ENCODE results near the gene CACNA1H.

Gene CACNA1H

GRCh38 chr16:1210461-1210860, 57.6 kb downstream of the CACNA1H start:
- H3K36me3 ChIP-seq (ENCODE audit: control insufficient read depth, insufficient read depth, low read length): peaks cover 37% of the 10 kb centered on the region
- H3K4me3 ChIP-seq (ENCODE audit: low read depth, low read length): no peak overlapping the region
- H3K27me3 ChIP-seq (ENCODE audit: control insufficient read depth, insufficient read depth, low read length): no peaks in the 10 kb centered on the region
- no peaks in the 10 kb centered on the region for H3K9me3 ChIP-seq (ENCODE audit: control insufficient read depth, insufficient read depth, low read depth, low read length)
- no peaks in the 10 kb centered on the region for H3K4me1 ChIP-seq (ENCODE audit: control insufficient read depth, insufficient read depth, low read length)
- no peak overlapping the region for H3K27ac ChIP-seq (ENCODE audit: low read depth, low read length)
- H3K9ac ChIP-seq (ENCODE audit: low read length): no peak overlapping the region

- Histone ChIP-seq H3K9ac (ENCODE audit: low read length) (no peak overlapping the region), H3K27me3 (ENCODE audit: control insufficient read depth, insufficient read depth, low read length) (no peaks in the 10 kb centered on the region), H3K4me3 (ENCODE audit: low read depth, low read length) (no peak overlapping the region), H3K27ac (ENCODE audit: low read depth, low read length) (no peak overlapping the region), H3K9me3 (ENCODE audit: control insufficient read depth, insufficient read depth, low read depth, low read length) (no peaks in the 10 kb centered on the region), H3K4me1 (ENCODE audit: control insufficient read depth, insufficient read depth, low read length) (no peaks in the 10 kb centered on the region), H3K36me3 (ENCODE audit: control insufficient read depth, insufficient read depth, low read length) (peaks cover 45% of the 10 kb centered on the region)
Observed at GRCh38 chr16:1211451-1212268, 58.8 kb downstream of the CACNA1H start.

GRCh38 chr16:1212616-1213194, 59.8 kb downstream of the CACNA1H start:
- Histone ChIP-seq H3K27ac (ENCODE audit: low read depth, low read length) (no peak overlapping the region), H3K9ac (ENCODE audit: low read length) (no peak overlapping the region), H3K9me3 (ENCODE audit: control insufficient read depth, insufficient read depth, low read depth, low read length) (no peaks in the 10 kb centered on the region), H3K36me3 (ENCODE audit: control insufficient read depth, insufficient read depth, low read length) (peaks cover 45% of the 10 kb centered on the region), H3K27me3 (ENCODE audit: control insufficient read depth, insufficient read depth, low read length) (no peaks in the 10 kb centered on the region), H3K4me3 (ENCODE audit: low read depth, low read length) (no peak overlapping the region), H3K4me1 (ENCODE audit: control insufficient read depth, insufficient read depth, low read length) (no peaks in the 10 kb centered on the region)

DNA sequence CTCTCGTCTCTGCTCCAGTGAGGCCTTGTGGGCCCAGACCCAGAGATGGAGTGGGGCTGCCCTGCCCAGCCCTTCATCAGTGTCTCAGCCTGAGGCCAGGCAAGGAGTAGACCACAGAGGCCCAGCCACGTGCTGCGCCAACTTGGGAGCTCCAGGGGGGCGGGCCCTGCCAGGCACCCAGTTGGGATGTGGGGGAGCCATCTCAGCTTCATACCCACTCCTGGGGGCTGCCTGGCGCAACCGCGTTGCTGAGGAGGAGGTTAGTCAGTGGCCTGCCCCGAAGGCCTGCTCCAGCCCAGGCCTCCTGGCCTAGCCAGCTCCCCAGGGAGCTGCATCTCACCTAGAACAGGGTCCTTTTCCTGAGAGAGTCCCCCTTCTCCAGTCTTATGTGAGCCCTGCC, 60.3 kb downstream of the CACNA1H start:
- peaks cover 46% of the 10 kb centered on the region for H3K36me3 ChIP-seq (ENCODE audit: control insufficient read depth, insufficient read depth, low read length)
- H3K9ac ChIP-seq (ENCODE audit: low read length): no peak overlapping the region
- H3K9me3 ChIP-seq (ENCODE audit: control insufficient read depth, insufficient read depth, low read depth, low read length): no peaks in the 10 kb centered on the region
- H3K27me3 ChIP-seq (ENCODE audit: control insufficient read depth, insufficient read depth, low read length): no peaks in the 10 kb centered on the region
- no peaks in the 10 kb centered on the region for H3K4me1 ChIP-seq (ENCODE audit: control insufficient read depth, insufficient read depth, low read length)
- H3K4me3 ChIP-seq (ENCODE audit: low read depth, low read length): no peak overlapping the region
- no peak overlapping the region for H3K27ac ChIP-seq (ENCODE audit: low read depth, low read length)

GRCh38 chr16:1213796-1214372, 61.0 kb downstream of the CACNA1H start:
- H3K27ac ChIP-seq (ENCODE audit: low read depth, low read length): no peak overlapping the region
- no peak overlapping the region for H3K9ac ChIP-seq (ENCODE audit: low read length)
- H3K4me1 ChIP-seq (ENCODE audit: control insufficient read depth, insufficient read depth, low read length): no peaks in the 10 kb centered on the region
- no peaks in the 10 kb centered on the region for H3K9me3 ChIP-seq (ENCODE audit: control insufficient read depth, insufficient read depth, low read depth, low read length)
- no peak overlapping the region for H3K4me3 ChIP-seq (ENCODE audit: low read depth, low read length)
- H3K36me3 ChIP-seq (ENCODE audit: control insufficient read depth, insufficient read depth, low read length): peaks cover 43% of the 10 kb centered on the region
- H3K27me3 ChIP-seq (ENCODE audit: control insufficient read depth, insufficient read depth, low read length): no peaks in the 10 kb centered on the region

GRCh38 chr16:1214719-1215118, 61.8 kb downstream of the CACNA1H start:
- no peaks in the 10 kb centered on the region for H3K9me3 ChIP-seq (ENCODE audit: control insufficient read depth, insufficient read depth, low read depth, low read length)
- no peaks in the 10 kb centered on the region for H3K4me1 ChIP-seq (ENCODE audit: control insufficient read depth, insufficient read depth, low read length)
- H3K9ac ChIP-seq (ENCODE audit: low read length): no peak overlapping the region
- no peak overlapping the region for H3K4me3 ChIP-seq (ENCODE audit: low read depth, low read length)
- H3K27ac ChIP-seq (ENCODE audit: low read depth, low read length): no peak overlapping the region
- H3K36me3 ChIP-seq (ENCODE audit: control insufficient read depth, insufficient read depth, low read length): peaks cover 50% of the 10 kb centered on the region
- no peaks in the 10 kb centered on the region for H3K27me3 ChIP-seq (ENCODE audit: control insufficient read depth, insufficient read depth, low read length)

DNA sequence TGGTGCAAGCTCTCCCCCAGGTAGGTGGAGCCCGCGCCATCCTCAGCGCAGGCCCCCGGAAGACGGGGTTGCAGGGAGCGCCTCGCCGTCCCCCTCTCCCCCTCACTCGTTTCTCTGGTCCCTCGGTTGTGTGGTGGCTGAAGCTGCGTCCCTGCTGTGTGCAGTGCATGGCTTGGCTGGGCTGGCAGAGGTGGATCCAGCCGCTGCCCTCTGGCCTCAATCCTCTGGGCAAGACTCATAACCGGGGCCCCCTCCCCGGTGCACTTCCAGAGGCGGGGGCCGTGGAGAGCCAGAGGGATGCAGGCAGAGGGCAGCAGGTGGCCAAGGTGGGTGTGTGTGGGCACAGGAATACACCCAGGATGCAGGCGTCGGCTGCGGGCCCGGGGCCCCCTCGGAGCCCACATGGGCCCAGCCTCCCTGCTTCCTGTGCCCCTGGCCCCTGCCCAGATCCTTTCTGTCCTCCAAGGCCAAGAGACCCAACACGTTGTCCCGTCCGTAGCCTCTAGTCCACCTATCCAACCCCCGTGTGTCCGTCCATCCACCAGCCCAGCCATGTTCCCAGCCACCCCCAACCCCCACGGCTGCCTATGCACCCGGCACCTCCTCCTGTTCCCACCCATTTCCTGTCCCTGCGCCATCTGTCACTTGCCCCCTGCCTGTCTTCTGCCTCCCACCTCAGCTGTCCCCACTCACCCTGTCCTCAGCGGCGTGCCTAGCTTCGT, 62.8 kb downstream of the CACNA1H start:
- Histone ChIP-seq H3K9ac (ENCODE audit: low read length) (no peak overlapping the region), H3K9me3 (ENCODE audit: control insufficient read depth, insufficient read depth, low read depth, low read length) (no peaks in the 10 kb centered on the region), H3K36me3 (ENCODE audit: control insufficient read depth, insufficient read depth, low read length) (peaks cover 46% of the 10 kb centered on the region), H3K27me3 (ENCODE audit: control insufficient read depth, insufficient read depth, low read length) (no peaks in the 10 kb centered on the region), H3K4me3 (ENCODE audit: low read depth, low read length) (no peak overlapping the region), H3K27ac (ENCODE audit: low read depth, low read length) (no peak overlapping the region), H3K4me1 (ENCODE audit: control insufficient read depth, insufficient read depth, low read length) (no peaks in the 10 kb centered on the region)

DNA sequence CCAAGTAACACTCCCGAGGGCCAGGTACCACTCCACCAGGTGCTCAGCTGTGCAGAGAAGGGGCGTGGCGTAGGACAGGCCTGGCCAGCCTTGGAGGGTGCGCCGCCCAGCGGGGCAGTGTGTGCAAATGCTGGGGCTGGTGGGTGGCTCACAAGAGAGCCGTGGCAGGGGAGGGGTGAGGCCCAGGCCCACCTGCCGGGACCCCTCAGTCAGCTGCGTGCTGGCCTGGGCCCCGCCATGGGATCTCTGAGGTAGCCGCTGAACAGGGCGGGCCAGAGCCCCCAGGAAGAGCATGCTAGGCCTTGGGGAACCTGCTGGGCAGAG, 63.4 kb downstream of the CACNA1H start:
- Histone ChIP-seq H3K4me1 (ENCODE audit: control insufficient read depth, insufficient read depth, low read length) (no peaks in the 10 kb centered on the region), H3K36me3 (ENCODE audit: control insufficient read depth, insufficient read depth, low read length) (peaks cover 40% of the 10 kb centered on the region), H3K9ac (ENCODE audit: low read length) (no peak overlapping the region)

DNA sequence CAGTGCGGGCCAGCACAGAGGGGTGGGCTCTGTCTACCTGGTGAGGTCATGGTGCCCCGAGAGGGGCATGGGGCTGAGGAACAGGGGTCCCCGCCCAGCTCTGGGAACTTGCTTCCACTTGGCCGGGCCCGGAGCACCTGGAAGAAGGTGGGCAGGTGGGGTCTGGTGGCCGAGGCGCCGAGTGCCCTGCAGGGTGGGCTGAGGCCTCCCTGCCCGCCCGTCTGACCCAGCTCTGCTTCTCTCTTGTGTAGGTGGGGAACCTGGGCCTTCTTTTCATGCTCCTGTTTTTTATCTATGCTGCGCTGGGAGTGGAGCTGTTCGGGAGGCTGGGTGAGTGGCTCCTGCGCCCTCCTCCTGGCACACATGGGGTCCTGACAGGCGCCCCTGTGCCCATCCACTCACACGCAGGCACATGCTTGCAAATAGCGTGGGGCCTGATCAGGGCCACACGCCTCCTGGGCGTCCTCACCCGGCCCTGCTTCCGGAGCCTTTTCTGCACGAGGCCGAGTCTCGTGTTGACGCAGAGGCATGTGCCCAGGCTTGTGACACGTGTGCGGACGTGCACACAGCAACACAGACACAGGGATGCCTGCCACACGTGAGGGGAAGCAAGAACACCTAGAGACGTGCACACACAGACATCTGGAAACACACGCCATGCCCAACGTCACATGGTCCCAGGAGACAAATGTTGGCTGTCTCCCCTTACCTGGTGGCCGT, 63.9 kb downstream of the CACNA1H start:
- Histone ChIP-seq H3K9ac (ENCODE audit: low read length) (no peak overlapping the region), H3K36me3 (ENCODE audit: control insufficient read depth, insufficient read depth, low read length) (peaks cover 37% of the 10 kb centered on the region), H3K9me3 (ENCODE audit: control insufficient read depth, insufficient read depth, low read depth, low read length) (no peaks in the 10 kb centered on the region), H3K27ac (ENCODE audit: low read depth, low read length) (no peak overlapping the region), H3K4me3 (ENCODE audit: low read depth, low read length) (no peak overlapping the region), H3K4me1 (ENCODE audit: control insufficient read depth, insufficient read depth, low read length) (no peaks in the 10 kb centered on the region), H3K27me3 (ENCODE audit: control insufficient read depth, insufficient read depth, low read length) (no peaks in the 10 kb centered on the region)

More for the DNA sequence above, 63.4 kb downstream of the CACNA1H start:
- H3K27me3 ChIP-seq (ENCODE audit: control insufficient read depth, insufficient read depth, low read length): no peaks in the 10 kb centered on the region
- H3K4me3 ChIP-seq (ENCODE audit: low read depth, low read length): no peak overlapping the region
- no peaks in the 10 kb centered on the region for H3K9me3 ChIP-seq (ENCODE audit: control insufficient read depth, insufficient read depth, low read depth, low read length)
- H3K27ac ChIP-seq (ENCODE audit: low read depth, low read length): no peak overlapping the region

DNA sequence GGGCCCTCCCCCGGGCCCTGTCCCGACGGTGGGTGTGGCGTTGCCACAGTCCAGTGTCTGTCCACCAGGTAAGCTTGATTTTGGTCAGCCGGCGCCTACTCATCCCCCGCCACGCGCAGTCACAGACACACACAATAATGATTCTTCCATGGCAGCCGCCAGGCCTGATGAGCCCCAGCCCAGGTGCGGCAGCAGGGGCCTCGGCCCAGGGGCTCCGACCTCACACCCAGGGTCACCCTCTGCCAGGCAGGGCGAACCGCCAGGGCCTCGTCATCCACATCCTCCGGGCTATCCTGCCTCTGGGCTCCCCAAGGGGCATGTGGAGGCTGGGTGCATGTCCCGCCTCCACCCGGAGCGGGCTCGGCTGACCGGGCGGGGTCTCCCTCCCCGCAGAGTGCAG, 64.6 kb downstream of the CACNA1H start:
- Histone ChIP-seq H3K4me3 (ENCODE audit: low read depth, low read length) (no peak overlapping the region), H3K9ac (ENCODE audit: low read length) (no peak overlapping the region), H3K27me3 (ENCODE audit: control insufficient read depth, insufficient read depth, low read length) (no peaks in the 10 kb centered on the region), H3K27ac (ENCODE audit: low read depth, low read length) (no peak overlapping the region), H3K36me3 (ENCODE audit: control insufficient read depth, insufficient read depth, low read length) (peaks cover 37% of the 10 kb centered on the region), H3K9me3 (ENCODE audit: control insufficient read depth, insufficient read depth, low read depth, low read length) (no peaks in the 10 kb centered on the region), H3K4me1 (ENCODE audit: control insufficient read depth, insufficient read depth, low read length) (no peaks in the 10 kb centered on the region)
